Measurements from ENCODE around the gene MDC1.

DNA sequence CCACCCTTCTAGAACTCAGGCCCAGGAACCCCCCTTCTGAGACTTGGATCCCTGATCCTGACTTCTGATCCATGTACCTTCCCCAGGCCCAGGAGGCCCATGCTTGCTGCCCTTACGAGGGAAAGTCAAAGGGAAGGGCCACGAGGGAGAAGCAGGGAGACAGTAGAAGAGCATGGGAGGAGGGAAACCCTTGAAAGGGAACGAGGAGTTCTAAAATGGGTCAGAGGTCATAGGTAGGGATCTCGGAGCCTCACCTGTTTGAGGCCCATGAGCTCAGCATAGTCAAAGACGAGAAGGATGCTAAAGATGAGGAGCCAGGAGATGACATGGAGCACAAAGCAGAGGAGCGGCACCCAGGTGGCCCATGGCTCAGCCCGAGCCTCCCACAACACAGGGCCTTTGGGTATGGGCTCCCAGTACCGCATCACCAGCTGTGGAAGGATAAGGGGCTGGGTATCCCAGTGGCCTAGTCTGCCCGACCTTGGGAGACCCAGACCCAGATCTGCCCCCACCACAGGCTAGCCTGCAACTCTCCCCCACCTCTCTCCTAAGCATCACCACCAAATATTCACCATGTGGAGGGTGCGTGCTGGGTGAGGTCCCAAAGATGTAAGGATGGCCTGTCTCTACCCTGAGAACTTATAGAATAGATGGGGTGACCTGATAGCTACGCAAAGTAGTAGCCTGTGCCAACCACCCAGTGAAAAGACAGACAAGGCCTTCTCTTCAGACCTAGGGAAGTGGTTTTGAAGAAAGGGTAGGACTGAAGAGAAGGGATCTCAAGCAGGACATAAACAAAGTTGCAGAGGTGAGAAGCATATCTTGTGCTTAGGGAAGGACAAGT is 27.8 kb downstream of the MDC1 start:
- TF ChIP-seq YY1 (IDR thresholded peaks at IDR 0.05; ENCODE audit: insufficient read depth, insufficient read length) (no peak), ZNF274 (IDR thresholded peaks at IDR 0.05; ENCODE audit: low read depth, low read length) (no peak), SUZ12 (IDR thresholded peaks at IDR 0.05; ENCODE audit: extremely low read depth, insufficient read depth, insufficient read length) (no peak)

All from NT2/D1 (cell line).